DOHH2 (cell line): Measurements from ENCODE around the gene PAN2.

Source experiments
- H3F3A ChIP-seq: fragments of 200-600 bp; sonication (generic), shearing (Covaris generic); 2 replicates; pipeline ENCODE4 v1.6.0; 2016; ENCODE audit warnings: antibody characterized with exemption, mild to moderate bottlenecking; ENCODE audit not compliant: control insufficient read depth, insufficient read depth
- H3K27ac ChIP-seq: fragments of 200-600 bp; sonication (generic); 2 replicates; pipeline ENCODE4 v1.5.1; 2014; ENCODE audit warnings: low read depth, mild to moderate bottlenecking, low read length, moderate library complexity
- H3K27me3 ChIP-seq: fragments of 200-600 bp; sonication (generic); 2 replicates; pipeline ENCODE4 v1.6.1; 2014; ENCODE audit warnings: mild to moderate bottlenecking, low read length, mixed read lengths; ENCODE audit not compliant: control insufficient read depth
- H3K36me3 ChIP-seq: fragments of 200-600 bp; sonication (generic); 2 replicates; pipeline ENCODE4 v1.6.1; 2014; ENCODE audit warnings: mild to moderate bottlenecking, low read length, moderate library complexity, mixed read lengths; ENCODE audit not compliant: control insufficient read depth
- H3K4me1 ChIP-seq: fragments of 200-600 bp; sonication (generic); 2 replicates; pipeline ENCODE4 v1.6.1; 2014; ENCODE audit warnings: mild to moderate bottlenecking, low read length, mixed read lengths; ENCODE audit not compliant: control insufficient read depth
- H3K4me2 ChIP-seq: fragments of 200-600 bp; sonication (generic); 2 replicates; pipeline ENCODE4 v1.6.0; 2014; ENCODE audit warnings: mild to moderate bottlenecking, low read length, moderate library complexity
- H3K4me3 ChIP-seq: fragments of 200-600 bp; sonication (generic); 2 replicates; pipeline ENCODE4 v1.5.1; 2014; ENCODE audit warnings: mild to moderate bottlenecking, low read length, mixed read lengths
- H3K79me2 ChIP-seq: fragments of 200-600 bp; sonication (generic); 2 replicates; pipeline ENCODE4 v1.6.1; 2014; ENCODE audit warnings: mild to moderate bottlenecking, low read length, mixed read lengths; ENCODE audit not compliant: control insufficient read depth
- H3K9me2 ChIP-seq: fragments of 200-600 bp; sonication (generic); replicated peaks from 2 replicates; pipeline ENCODE4 v1.6.1; 2014; ENCODE audit warnings: mild to moderate bottlenecking, low read length, mixed read lengths; ENCODE audit not compliant: control insufficient read depth
- H3K9me3 ChIP-seq: fragments of 200-600 bp; sonication (generic); 2 replicates; pipeline ENCODE4 v1.6.1; 2014; ENCODE audit warnings: antibody characterized with exemption, low read length, mixed read lengths; ENCODE audit not compliant: control insufficient read depth, insufficient read depth
- H4K20me1 ChIP-seq: fragments of 200-600 bp; sonication (generic); 2 replicates; pipeline ENCODE4 v1.6.0; 2014; ENCODE audit warnings: low read depth, mild to moderate bottlenecking, antibody characterized with exemption, low read length, moderate library complexity; ENCODE audit not compliant: control insufficient read depth, insufficient read depth
- CTCF ChIP-seq: fragments of 200-600 bp; sonication (generic); IDR thresholded peaks from one replicate; pipeline ENCODE4 v1.5.1; 2014; ENCODE audit warnings: antibody characterized with exemption, mild to moderate bottlenecking, low read depth, low read length; ENCODE audit not compliant: poor library complexity, severe bottlenecking
- EZH2phosphoT487 ChIP-seq: fragments of 200-600 bp; sonication (generic); IDR thresholded peaks from 2 replicates; pipeline ENCODE4 v1.6.1; 2017; ENCODE audit warnings: borderline replicate concordance, mild to moderate bottlenecking, antibody characterized with exemption, low read length, moderate library complexity, mixed read lengths

Gene PAN2

GRCh38 chr12:56282030-56282429 lies 51.8 kb downstream of the PAN2 start:
- no peaks in the 10 kb centered on the region for H4K20me1 ChIP-seq
- no peak for TF ChIP-seq EZH2phosphoT487
- no peak for TF ChIP-seq CTCF
- H3K9me3 ChIP-seq, result no peaks in the 10 kb centered on the region
- H3K9me2 ChIP-seq, result no peaks in the 10 kb centered on the region
- H3K4me1 ChIP-seq, result no peaks in the 10 kb centered on the region
- no peak overlapping the region for H3K4me2 ChIP-seq
- H3K4me3 ChIP-seq, result no peak overlapping the region
- H3F3A ChIP-seq, result peaks cover 2% of the 10 kb centered on the region; the same call in 1 of the 2 replicates
- H3K79me2 ChIP-seq, result peaks cover 12% of the 10 kb centered on the region
- H3K27me3 ChIP-seq, result no peaks in the 10 kb centered on the region
- no peak overlapping the region for H3K27ac ChIP-seq
- peaks cover 85% of the 10 kb centered on the region for H3K36me3 ChIP-seq

GRCh38 chr12:56280849-56281248 lies 53.0 kb downstream of the PAN2 start:
- Histone ChIP-seq H3K4me2 (no peak overlapping the region), H3K9me3 (no peaks in the 10 kb centered on the region), H4K20me1 (no peaks in the 10 kb centered on the region), H3K4me3 (no peak overlapping the region), H3K27ac (no peak overlapping the region), H3K4me1 (no peaks in the 10 kb centered on the region), H3K27me3 (no peaks in the 10 kb centered on the region), H3F3A (peaks cover 4% of the 10 kb centered on the region; the same call in 1 of the 2 replicates), H3K36me3 (peaks cover 84% of the 10 kb centered on the region), H3K9me2 (no peaks in the 10 kb centered on the region), H3K79me2 (peaks cover 4% of the 10 kb centered on the region; the same call in 1 of the 2 replicates)
- TF ChIP-seq EZH2phosphoT487, result no peak
- TF ChIP-seq CTCF, result no peak

GRCh38 chr12:56278905-56279304 lies 54.9 kb downstream of the PAN2 start:
- Histone ChIP-seq H3K36me3 (peaks cover 93% of the 10 kb centered on the region), H4K20me1 (no peaks in the 10 kb centered on the region)

More at GRCh38 chr12:56278905-56279304, 54.9 kb downstream of the PAN2 start:
- no peak for TF ChIP-seq EZH2phosphoT487
- TF ChIP-seq CTCF, result no peak
- H3K9me3 ChIP-seq, result no peaks in the 10 kb centered on the region
- H3K4me1 ChIP-seq, result no peaks in the 10 kb centered on the region
- H3K79me2 ChIP-seq, result no peaks in the 10 kb centered on the region
- no peak overlapping the region for H3K27ac ChIP-seq
- no peaks in the 10 kb centered on the region for H3K27me3 ChIP-seq
- H3K9me2 ChIP-seq, result no peaks in the 10 kb centered on the region
- no peak overlapping the region for H3K4me3 ChIP-seq
- no peak overlapping the region for H3K4me2 ChIP-seq
- H3F3A ChIP-seq, result peaks cover 8% of the 10 kb centered on the region; the same call in 1 of the 2 replicates
